ENCODE results near the gene ZNF483.

- TF ChIP-seq POLR2A (IDR thresholded peaks at IDR 0.05): no peak
- no peak for TF ChIP-seq CTCF (IDR thresholded peaks at IDR 0.05)
These were observed 85.2 kb downstream of the ZNF483 start for GRCh38 chr9:111610149-111610548.
